Transverse colon (tissue), 4 donors: ENCODE measurements around the gene CNTNAP2. TPM values are rescaled to one million over a fixed set of nuclear protein-coding genes. Genes with fewer than 3 reads are reported as not detected.

Experiments used
- DNase-seq: peaks from one replicate; pipeline ENCODE4 v3.0.0-alpha.2; 2019
- H3K27ac ChIP-seq, 4 donors: fragments of 200-600 bp; sonication (generic); 2 replicates each; pipeline ENCODE4 v1.5.1; 2016 to 2018; ENCODE audit warnings: inconsistent platforms in 4 of 4
- H3K27me3 ChIP-seq: fragments of 200-600 bp; sonication (generic); 2 replicates; pipeline ENCODE4 v1.5.1; 2017; ENCODE audit warnings: inconsistent platforms
- H3K36me3 ChIP-seq, 4 donors: fragments of 200-600 bp; sonication (generic); 2 replicates each; pipeline ENCODE4 v1.5.1; 2017 to 2019; ENCODE audit warnings: inconsistent platforms in 4 of 4
- H3K4me1 ChIP-seq, 4 donors: fragments of 200-600 bp; sonication (generic); 2 replicates each; pipeline ENCODE4 v1.5.1; 2017 to 2020; ENCODE audit warnings: inconsistent platforms in 4 of 4
- H3K4me3 ChIP-seq, 4 donors: fragments of 200-600 bp; sonication (generic); 1 replicate in 1 of 4; 2 replicates in 3 of 4; pipeline versions ENCODE4 v1.5.1 to v1.6.1; 2017 to 2019; ENCODE audit warnings: inconsistent platforms in 4 of 4
- H3K9me3 ChIP-seq, 2 donors: fragments of 200-600 bp; sonication (generic); 2 replicates each; pipeline ENCODE4 v1.5.1; 2017 to 2019; ENCODE audit warnings: inconsistent platforms in 2 of 2
- EP300 ChIP-seq: sonication (generic); formaldehyde crosslinking; IDR thresholded peaks from one replicate; pipeline ENCODE4 v1.6.1; 2017; ENCODE audit warnings: antibody characterized with exemption, low read depth
- POLR2A ChIP-seq: fragments of 450-650 bp; IDR thresholded peaks from one replicate; pipeline ENCODE4 v1.6.1; 2016; ENCODE audit warnings: antibody characterized with exemption, mild to moderate bottlenecking, moderate library complexity
- POLR2AphosphoS5 ChIP-seq, 3 donors: sonication (generic); formaldehyde crosslinking; IDR thresholded peaks; one replicate each; pipeline ENCODE4 v1.6.1; 2016; ENCODE audit warnings: antibody characterized with exemption in 3 of 3
- WGBS, 2 donors: methylation state at CpG; one replicate each; pipeline ENCODE4 v1.1.5; 2018; ENCODE audit warnings: low coverage in 1 of 2; 5-methylcytosine and 5-hydroxymethylcytosine counted together
- in situ Hi-C, 4 donors: fragments of 200-750 bp; cut with MboI; loops; one replicate each; pipeline versions ENCODE4 v1.15.0 to v1.15.1; 2017; ENCODE audit warnings: low sequenced_read_pairs in 3 of 4, low pct_ligation_motif_present in 1 of 4, low pct_unique_long_range_greater_than_20kb in 1 of 4
- intact Hi-C: fragments of 100-400 bp; cut with DNase I; formaldehyde crosslinking; loops from one replicate; pipeline ENCODE4 v1.15.1; 2023; ENCODE audit warnings: low total_unique reads
- total RNA-seq, 4 donors: library from RNA; depleted of rRNA; stranded (reverse); fragments of >200 nt; gene quantifications; one replicate each; pipeline ENCODE4 v1.1.0, GENCODE V29; 2016
- TF ChIP-seq, protein P1 (sequence below), 5 experiments: fragments of 200-600 bp in 3 of 5; fragments of 450-650 bp in 2 of 5; sonication (generic) in 3 of 5; IDR thresholded peaks; 1 replicate in 2 of 5; 2 replicates in 3 of 5; pipeline ENCODE4 v1.5.1; 2016 to 2017; ENCODE audit warnings: antibody characterized with exemption in 5 of 5, inconsistent platforms in 3 of 5, mild to moderate bottlenecking in 2 of 5, moderate library complexity in 1 of 5

CNTNAP2 gene
- total RNA-seq, 4 donors from 2014 or later = 0.60 to 2.9 (median 2.4) TPM

DNA sequence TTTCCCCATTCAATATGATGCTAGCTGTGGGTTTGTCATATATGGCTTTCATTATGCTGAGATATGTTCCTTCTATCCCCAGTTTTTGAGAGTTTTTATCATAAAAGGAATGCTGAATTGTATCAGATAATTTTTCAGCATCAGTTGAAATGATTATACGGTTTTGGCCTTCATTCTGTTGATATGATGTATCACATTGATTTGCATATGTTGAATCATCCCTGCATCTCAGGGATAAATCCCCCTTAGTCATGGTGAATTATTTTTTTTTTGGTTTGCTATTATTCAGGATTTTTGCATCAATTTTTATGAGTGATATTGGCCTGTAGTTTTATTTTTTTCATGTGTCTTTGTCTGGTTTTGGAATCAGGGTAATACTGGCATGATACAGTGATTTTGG is 1321.6 kb downstream of the CNTNAP2 start:
- WGBS, 2 donors = 68 to 93% methylated on average over 1 of the region's 1 CpG
- Histone ChIP-seq H3K27me3 (no peaks in the 10 kb centered on the region), H3K4me1 (no peaks in the 10 kb centered on the region), H3K36me3 (no peaks in the 10 kb centered on the region), H3K4me3 (no peak overlapping the region), H3K9me3 (no peaks in the 10 kb centered on the region), H3K27ac (no peak overlapping the region)
- intact Hi-C loops (no loop called here), in situ Hi-C loops (no loop called here)
- TF ChIP-seq EP300 = no peak
- no peak for TF ChIP-seq POLR2A
- TF ChIP-seq, protein P1, sequence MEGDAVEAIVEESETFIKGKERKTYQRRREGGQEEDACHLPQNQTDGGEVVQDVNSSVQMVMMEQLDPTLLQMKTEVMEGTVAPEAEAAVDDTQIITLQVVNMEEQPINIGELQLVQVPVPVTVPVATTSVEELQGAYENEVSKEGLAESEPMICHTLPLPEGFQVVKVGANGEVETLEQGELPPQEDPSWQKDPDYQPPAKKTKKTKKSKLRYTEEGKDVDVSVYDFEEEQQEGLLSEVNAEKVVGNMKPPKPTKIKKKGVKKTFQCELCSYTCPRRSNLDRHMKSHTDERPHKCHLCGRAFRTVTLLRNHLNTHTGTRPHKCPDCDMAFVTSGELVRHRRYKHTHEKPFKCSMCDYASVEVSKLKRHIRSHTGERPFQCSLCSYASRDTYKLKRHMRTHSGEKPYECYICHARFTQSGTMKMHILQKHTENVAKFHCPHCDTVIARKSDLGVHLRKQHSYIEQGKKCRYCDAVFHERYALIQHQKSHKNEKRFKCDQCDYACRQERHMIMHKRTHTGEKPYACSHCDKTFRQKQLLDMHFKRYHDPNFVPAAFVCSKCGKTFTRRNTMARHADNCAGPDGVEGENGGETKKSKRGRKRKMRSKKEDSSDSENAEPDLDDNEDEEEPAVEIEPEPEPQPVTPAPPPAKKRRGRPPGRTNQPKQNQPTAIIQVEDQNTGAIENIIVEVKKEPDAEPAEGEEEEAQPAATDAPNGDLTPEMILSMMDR (IDR thresholded peaks at IDR 0.05) = no peak
- TF ChIP-seq POLR2AphosphoS5 (IDR thresholded peaks at IDR 0.05) = no peak
- no peak for DNase-seq

DNA sequence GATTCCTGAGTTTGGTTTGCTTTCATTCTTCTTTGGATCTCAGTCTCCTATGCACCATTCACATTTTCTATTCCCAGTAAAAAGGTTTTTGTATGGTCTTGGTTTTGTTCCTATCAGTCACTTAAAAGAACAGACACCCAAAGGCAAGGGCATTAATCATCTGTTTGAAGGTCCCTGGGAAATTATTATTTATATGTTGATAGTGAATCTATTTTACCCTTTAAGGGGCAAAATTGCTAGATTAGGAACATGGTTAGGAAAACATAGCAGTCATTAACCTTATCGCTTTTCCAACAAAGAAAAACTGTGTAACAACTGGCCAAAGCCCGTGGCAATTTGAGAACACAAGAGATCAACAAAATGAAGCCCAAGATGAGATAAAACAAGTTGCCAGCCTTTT is 1327.3 kb downstream of the CNTNAP2 start:
- intact Hi-C loops (no loop called here), in situ Hi-C loops (no loop called here)
- Histone ChIP-seq H3K4me3 (no peak overlapping the region), H3K9me3 (no peaks in the 10 kb centered on the region), H3K27me3 (no peaks in the 10 kb centered on the region), H3K27ac (no peak overlapping the region), H3K4me1 (no peaks in the 10 kb centered on the region), H3K36me3 (no peaks in the 10 kb centered on the region)
- DNase-seq = no peak
- TF ChIP-seq, protein P1 (IDR thresholded peaks at IDR 0.05) = no peak
- no peak for TF ChIP-seq POLR2A
- TF ChIP-seq EP300 = no peak
- TF ChIP-seq POLR2AphosphoS5 (IDR thresholded peaks at IDR 0.05) = no peak
- WGBS, 2 donors = 56 to 67% methylated on average over 2 of the region's 2 CpGs

DNA sequence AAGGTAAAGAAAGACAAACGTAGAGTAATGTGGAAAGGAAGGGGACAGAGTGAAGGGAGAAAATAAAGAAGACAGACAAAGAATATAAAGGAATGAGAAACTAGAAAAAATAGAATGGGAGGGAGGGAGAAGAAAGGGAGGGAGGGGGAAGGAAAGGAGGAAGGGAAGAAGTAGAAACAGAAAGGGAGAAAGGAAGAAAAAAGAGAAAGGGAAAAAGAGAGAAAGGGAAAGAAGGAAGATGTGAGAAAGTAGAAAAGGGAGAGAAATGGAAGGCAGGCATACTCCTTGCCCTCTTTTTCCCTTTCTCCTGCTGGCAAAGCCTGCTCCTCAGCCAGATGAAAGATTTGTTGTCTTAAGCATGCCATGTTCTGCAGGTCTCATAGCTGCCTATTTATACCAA is 1336.2 kb downstream of the CNTNAP2 start:
- TF ChIP-seq, protein P1 (IDR thresholded peaks at IDR 0.05) = no peak
- no peak for TF ChIP-seq POLR2AphosphoS5 (IDR thresholded peaks at IDR 0.05)
- TF ChIP-seq EP300 = no peak
- TF ChIP-seq POLR2A = no peak

DNA sequence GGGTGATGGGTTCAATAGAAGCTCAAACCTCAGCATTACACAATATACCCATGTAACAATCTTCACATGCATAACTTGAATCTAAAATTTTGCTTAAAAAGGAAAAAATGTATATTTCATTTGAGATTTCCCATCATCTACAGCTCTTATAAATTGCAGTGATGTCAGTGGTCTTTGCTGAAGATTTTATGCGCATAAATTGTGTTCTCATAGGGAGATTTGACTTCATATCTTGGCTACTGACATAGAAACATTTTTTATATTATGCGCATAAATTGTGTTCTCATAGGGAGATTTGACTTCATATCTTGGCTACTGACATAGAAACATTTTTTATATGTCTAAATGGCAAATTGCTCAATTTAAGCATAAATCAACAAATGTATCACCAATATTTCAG is 1348.6 kb downstream of the CNTNAP2 start:
- H3K4me1 ChIP-seq = no peaks in the 10 kb centered on the region
- no peaks in the 10 kb centered on the region for H3K27me3 ChIP-seq
- no peak for DNase-seq
- TF ChIP-seq, protein P1 (IDR thresholded peaks at IDR 0.05) = no peak
- TF ChIP-seq POLR2A (no peak), EP300 (no peak), POLR2AphosphoS5 (IDR thresholded peaks at IDR 0.05) (no peak)
- no peaks in the 10 kb centered on the region for H3K9me3 ChIP-seq
- WGBS, 2 donors = 90 to 94% methylated on average over 2 of the region's 2 CpGs
- H3K4me3 ChIP-seq = no peak overlapping the region
- in situ Hi-C loops (no loop called here), intact Hi-C loops (no loop called here)
- H3K36me3 ChIP-seq = no peaks in the 10 kb centered on the region
- no peak overlapping the region for H3K27ac ChIP-seq

More for the DNA sequence above, 1336.2 kb downstream of the CNTNAP2 start:
- Histone ChIP-seq H3K9me3 (no peaks in the 10 kb centered on the region), H3K36me3 (no peaks in the 10 kb centered on the region), H3K4me1 (no peaks in the 10 kb centered on the region), H3K27me3 (no peaks in the 10 kb centered on the region), H3K27ac (no peak overlapping the region), H3K4me3 (no peak overlapping the region)
- DNase-seq = no peak
- in situ Hi-C loops (loop anchor here in 1 of 4 donors (10.0 kb wide), 1 partner anchor 62 kb away; no protein-coding TSS in a partner anchor), intact Hi-C loops (no loop called here)
- 33 to 70% methylated on average over 1 of the region's 1 CpG for WGBS, 2 donors
